GM10248 (cell line): ENCODE data around the gene MS4A7.

Experiments
- CTCF ChIA-PET: fragments of 300-600 bp; sonication (Branson Sonifier 250); formaldehyde crosslinking; extraction: SDS; loops from one replicate; lab custom pipeline; 2021; ENCODE audit warnings: antibody characterized with exemption; lab: Yijun Ruan, JAX
- POLR2A ChIA-PET: fragments of 350-650 bp; sonication (Branson Sonifier 250); formaldehyde crosslinking; extraction: SDS; loops from one replicate; lab custom pipeline; 2020; ENCODE audit warnings: antibody characterized with exemption; lab: Yijun Ruan, JAX
- DNase-seq: peaks from one replicate; pipeline ENCODE4 v3.0.0; 2012; ENCODE audit errors: extremely low spot score
- TF ChIP-seq, protein P1 (sequence below): IDR thresholded peaks from 2 replicates; pipeline ENCODE4 v1.5.1; 2012; ENCODE audit warnings: mild to moderate bottlenecking, low read depth; ENCODE audit errors: extremely low read depth, missing control alignments, control extremely low read depth

Gene MS4A7

DNA sequence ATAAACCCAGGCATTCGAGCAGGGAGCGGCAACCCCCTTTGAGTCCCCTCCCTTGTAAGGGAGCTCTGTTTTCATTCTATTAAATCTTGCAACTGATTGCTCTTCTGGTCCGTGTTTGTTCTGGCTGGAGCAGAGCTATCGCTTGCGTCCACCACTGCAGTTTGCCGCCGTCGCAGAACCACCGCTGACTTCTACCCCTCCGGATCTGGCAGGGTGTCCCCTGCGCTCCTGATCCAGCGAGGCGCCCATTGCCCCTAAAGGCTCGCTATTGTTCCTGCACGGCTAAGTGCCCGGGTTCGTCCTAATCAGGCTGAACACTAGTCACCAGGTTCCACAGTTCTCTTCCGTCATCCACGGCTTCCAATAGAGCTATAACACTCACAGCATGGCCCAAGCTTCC is 10.4 kb upstream of the MS4A7 start:
- POLR2A ChIA-PET = no interaction called here
- TF ChIP-seq, protein P1, sequence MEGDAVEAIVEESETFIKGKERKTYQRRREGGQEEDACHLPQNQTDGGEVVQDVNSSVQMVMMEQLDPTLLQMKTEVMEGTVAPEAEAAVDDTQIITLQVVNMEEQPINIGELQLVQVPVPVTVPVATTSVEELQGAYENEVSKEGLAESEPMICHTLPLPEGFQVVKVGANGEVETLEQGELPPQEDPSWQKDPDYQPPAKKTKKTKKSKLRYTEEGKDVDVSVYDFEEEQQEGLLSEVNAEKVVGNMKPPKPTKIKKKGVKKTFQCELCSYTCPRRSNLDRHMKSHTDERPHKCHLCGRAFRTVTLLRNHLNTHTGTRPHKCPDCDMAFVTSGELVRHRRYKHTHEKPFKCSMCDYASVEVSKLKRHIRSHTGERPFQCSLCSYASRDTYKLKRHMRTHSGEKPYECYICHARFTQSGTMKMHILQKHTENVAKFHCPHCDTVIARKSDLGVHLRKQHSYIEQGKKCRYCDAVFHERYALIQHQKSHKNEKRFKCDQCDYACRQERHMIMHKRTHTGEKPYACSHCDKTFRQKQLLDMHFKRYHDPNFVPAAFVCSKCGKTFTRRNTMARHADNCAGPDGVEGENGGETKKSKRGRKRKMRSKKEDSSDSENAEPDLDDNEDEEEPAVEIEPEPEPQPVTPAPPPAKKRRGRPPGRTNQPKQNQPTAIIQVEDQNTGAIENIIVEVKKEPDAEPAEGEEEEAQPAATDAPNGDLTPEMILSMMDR = no peak
- no peak for DNase-seq
- CTCF ChIA-PET = interaction anchor here (1.1 to 2.0 kb wide), 7 partner anchors 23 to 395 kb away, joined by 3 to 7 read pairs (median 4); no protein-coding TSS in a partner anchor

DNA sequence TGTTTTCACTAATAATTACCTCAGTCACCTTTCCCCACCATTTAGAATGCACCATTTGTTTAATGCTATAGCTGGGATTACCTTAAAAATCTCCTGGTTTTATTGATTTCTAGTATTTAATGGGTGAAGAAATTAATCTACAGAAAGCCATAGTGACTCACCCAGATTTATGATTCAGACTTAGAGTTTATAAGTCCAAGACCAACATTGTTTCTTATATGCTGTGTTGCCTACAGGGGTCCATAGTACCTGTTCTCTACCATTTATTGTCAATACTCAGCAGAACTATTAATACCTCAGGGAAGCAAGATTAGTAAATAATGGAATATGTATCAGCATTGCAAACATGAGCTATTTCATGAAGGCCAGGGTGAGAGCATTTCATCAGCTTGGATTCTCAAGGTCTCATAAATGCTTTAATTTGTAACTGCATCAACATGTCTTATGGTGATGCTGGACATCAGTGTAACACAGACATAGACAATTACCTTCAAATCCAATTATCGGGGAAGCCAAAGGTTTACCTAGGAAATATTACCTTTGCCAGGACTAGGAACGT is 8.0 kb upstream of the MS4A7 start:
- DNase-seq = no peak
- CTCF ChIA-PET = interaction anchor here (1.0 to 2.9 kb wide), 6 partner anchors 9 to 117 kb away, joined by 3 to 12 read pairs (median 3); partner anchors contain the start of gene MS4A7
- TF ChIP-seq, protein P1 = no peak
- POLR2A ChIA-PET = no interaction called here

DNA sequence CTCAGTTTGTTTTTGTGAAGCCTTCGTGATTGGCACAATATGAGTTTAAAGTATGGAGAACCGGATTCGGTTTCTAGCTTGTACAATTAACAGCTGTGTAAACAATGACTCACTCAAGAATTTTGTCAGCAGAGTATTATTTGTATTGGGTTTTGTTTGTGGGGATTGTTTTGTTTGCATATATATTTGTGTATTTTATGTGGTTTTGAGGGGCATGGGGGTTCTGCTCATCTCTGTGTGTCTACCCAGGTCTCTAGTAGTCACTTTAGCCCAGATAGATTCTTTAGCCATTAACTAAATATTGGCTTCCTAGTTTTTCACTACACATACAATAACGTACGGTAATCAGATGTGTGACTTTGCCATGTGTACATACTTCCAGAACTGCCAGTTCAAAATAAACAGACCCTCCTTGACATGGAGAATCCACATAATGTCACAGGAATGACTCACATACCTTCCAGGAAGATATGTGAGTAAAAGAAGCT is 7.5 kb upstream of the MS4A7 start:
- ChIA-PET POLR2A (no interaction called here), CTCF (interaction anchor here (1.0 to 2.9 kb wide), 7 partner anchors 9 to 116 kb away, joined by 3 to 12 read pairs (median 3); partner anchors contain the start of gene MS4A7)
- TF ChIP-seq, protein P1 = no peak
- DNase-seq = no peak

- ChIA-PET CTCF (interaction anchor here (1.0 to 2.9 kb wide), 7 partner anchors 8 to 116 kb away, joined by 3 to 9 read pairs (median 3); no protein-coding TSS in a partner anchor), POLR2A (no interaction called here)
- TF ChIP-seq, protein P1 = no peak
- no peak for DNase-seq
Measured at GRCh38 chr11:60371386-60371785, 6.9 kb upstream of the MS4A7 start.

DNA sequence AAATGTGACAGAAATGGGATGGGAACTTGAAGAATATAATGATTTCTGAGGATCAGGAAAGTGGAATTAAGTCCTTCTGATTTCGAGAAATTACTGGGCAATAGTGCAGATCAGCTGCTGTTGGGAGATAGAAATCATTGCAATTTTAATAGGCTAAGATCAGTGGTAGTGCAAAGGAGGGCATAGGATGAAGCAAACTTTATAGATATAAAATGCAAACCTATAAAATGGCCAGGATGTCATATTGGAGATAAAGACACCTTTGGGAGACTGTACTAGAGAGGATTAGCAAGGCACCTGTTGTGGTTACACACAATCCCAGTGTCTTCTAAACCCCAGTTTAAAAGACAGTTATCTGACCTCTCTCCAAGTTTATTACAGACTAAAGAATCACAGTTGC is 6.5 kb upstream of the MS4A7 start:
- ChIA-PET CTCF (interaction anchor here (1.5 to 2.9 kb wide), 4 partner anchors 9 to 115 kb away, joined by 3 to 9 read pairs (median 8); no protein-coding TSS in a partner anchor), POLR2A (no interaction called here)
- TF ChIP-seq, protein P1 = no peak
- no peak for DNase-seq

GRCh38 chr11:60372767-60373166 is 5.6 kb upstream of the MS4A7 start:
- DNase-seq = no peak
- ChIA-PET CTCF (interaction anchor here (1.4 to 2.9 kb wide), 5 partner anchors 8 to 114 kb away, joined by 3 to 9 read pairs (median 7); no protein-coding TSS in a partner anchor), POLR2A (no interaction called here)
- TF ChIP-seq, protein P1 = no peak
